GM18502 (cell line): Measurements from ENCODE around the gene DLK1.

Source experiments
- ATAC-seq: cut with Tn5 transposase; IDR thresholded peaks from one replicate; pipeline ENCODE4 v1.9.1; 2021; ENCODE audit warnings: mild to moderate bottlenecking; ENCODE audit not compliant: unreplicated experiment, poor library complexity

Gene DLK1

GRCh38 chr14:100711493-100711892 is 15.2 kb upstream of the DLK1 start:
- no peak for ATAC-seq

DNA sequence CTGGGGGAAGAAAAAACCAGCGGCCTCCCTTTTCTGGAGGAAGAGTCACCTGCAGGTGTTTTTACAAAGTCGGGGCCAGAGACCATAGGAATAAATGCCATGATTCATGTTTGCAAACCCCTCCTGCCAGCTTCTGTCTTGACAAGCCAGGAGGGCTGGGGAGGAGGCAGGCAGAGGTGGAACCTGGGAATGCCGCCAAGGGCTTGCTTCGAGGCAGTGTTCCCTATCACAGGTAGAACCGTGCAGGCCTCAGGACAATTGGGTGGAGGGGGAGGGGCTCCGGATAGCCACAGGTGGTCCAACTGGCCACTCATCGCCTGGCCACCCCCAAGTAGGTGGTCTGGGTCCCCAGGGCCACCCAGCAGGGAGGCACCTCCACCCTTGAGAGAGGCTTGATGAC is 14.2 kb upstream of the DLK1 start:
- no peak for ATAC-seq

GRCh38 chr14:100713705-100714104 is 13.0 kb upstream of the DLK1 start:
- no peak for ATAC-seq

GRCh38 chr14:100714258-100714892 is 12.3 kb upstream of the DLK1 start:
- ATAC-seq = no peak

- no peak for ATAC-seq
These were observed 11.4 kb upstream of the DLK1 start for GRCh38 chr14:100715332-100715731.

DNA sequence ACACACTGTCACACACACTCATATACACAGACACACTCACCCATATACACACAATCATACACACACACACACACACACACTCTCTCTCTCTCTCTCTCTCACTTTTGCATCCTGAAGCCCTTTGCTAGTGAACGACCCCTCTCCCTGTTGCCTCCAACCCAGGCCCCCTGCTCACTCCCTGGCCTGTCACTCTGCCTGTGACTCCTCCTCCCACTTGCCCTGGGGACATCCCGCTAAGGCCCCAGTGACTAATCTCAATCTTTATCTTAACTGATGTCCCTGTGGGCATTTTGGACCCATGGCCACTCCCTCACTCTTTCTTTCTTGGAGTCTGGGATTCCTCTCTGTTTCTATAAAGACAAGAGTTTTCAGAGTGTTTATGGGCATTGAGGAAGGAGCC is 10.9 kb upstream of the DLK1 start:
- no peak for ATAC-seq

- ATAC-seq = no peak
These were observed 9.3 kb upstream of the DLK1 start for GRCh38 chr14:100717386-100717785.

DNA sequence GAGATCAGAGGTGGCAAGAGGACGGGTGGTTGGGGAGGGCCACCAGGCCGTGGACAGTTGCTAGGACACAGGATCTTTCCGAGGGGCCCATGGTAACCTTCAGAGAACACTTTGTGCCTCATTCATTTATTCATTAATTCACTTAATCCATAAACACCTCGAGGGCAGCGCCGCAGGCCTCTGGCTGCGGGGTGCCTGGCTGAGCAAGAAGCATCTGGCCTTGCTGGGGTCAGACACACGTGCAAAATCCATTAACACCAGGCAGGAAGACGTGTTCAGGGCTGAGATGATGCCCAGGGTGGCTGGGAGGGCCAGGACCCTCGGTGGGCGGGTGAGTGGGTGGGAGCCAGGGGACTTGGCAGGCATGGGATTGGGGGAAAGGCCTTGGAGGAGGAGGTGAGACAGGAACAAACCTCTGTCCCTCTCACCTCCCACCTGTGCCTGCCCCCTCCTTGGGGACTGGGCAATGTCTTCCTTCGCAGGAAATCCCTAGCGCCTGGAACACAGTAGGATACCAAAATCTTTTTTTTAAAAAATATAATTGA is 6.6 kb upstream of the DLK1 start:
- ATAC-seq = no peak

- no peak for ATAC-seq
These were observed 5.1 kb upstream of the DLK1 start for GRCh38 chr14:100721568-100721967.

DNA sequence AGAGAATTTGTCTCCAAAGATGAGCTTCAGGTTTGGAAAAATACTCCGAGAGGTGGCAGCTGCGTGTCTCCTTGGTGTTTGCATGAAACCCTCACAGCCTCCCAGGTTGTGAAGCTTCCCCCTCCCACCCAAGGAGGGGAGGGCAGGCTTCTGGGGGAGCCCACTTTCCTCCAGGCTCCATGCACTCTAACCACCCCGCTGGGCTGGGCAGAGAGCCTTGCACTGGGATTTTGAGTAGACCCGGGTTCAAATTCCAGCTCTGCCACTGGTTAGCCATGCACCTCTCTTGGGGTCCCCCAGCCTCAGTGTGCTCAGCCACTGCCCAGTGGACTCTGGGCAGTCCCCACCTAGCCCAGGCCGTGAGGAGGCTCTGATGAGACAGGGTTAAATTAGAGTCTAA is 4.3 kb upstream of the DLK1 start:
- no peak for ATAC-seq

GRCh38 chr14:100723135-100723829 is 3.4 kb upstream of the DLK1 start:
- no peak for ATAC-seq

GRCh38 chr14:100723830-100724437 is 2.8 kb upstream of the DLK1 start:
- ATAC-seq = no peak

DNA sequence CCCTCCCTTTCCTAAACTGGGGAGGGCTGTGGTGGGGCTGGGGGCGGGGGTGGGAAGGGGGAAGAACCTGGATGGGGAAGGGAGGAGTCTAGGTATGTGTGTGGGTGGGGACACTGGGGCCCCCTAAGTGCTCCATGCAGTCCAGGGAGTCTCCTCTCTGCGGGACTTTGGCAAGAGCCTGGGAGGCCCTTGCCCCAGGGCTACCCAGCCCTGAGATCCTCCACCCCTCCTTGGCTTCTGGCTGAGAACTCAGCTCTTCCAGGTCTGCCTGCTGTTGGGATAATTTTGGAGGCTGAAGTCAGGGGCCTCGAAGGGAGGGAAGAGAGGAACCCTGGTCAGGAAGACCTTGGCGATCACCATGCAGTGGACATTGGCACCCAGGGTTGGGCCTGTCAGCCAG is 2.2 kb upstream of the DLK1 start:
- no peak for ATAC-seq

DNA sequence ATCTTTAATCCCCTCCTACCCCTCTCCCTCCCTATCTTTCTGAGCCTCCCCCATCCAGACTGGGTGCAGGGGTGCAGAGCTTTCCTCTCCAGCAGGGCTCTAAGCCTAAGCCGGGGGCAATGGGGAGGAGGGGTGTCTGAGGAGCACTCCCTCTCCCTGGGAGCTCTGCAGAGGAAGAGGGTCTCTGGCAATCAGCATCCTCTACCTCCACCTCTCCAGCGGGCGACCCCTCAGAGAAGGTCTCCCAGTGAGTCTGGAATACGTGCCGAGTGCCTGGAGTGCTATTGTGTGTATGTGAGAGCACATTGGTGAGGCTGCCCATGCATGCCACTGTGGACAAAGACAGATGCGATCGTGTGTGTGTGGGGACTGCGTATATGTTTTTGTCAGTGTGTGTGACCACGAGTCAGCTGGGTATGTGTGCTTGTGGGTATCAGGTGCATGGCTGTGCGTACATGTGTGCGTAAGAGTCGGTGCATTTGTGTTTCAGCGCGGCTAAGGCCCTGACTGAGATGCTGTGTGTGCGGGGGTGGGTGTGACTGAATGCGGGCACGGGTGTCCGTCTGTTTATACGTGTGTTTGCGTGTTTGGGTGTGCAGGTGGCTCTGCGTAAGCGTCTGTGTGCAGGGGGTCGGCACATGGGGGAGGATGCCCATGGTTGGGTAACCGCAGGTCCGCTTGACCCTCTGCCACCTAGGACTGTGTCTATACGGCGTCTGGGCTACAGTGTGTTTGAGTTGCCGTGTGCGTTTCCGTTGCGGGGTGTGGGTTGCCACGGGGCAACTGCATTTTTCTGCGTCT is 905 bp upstream of the DLK1 start:
- no peak for ATAC-seq

DNA sequence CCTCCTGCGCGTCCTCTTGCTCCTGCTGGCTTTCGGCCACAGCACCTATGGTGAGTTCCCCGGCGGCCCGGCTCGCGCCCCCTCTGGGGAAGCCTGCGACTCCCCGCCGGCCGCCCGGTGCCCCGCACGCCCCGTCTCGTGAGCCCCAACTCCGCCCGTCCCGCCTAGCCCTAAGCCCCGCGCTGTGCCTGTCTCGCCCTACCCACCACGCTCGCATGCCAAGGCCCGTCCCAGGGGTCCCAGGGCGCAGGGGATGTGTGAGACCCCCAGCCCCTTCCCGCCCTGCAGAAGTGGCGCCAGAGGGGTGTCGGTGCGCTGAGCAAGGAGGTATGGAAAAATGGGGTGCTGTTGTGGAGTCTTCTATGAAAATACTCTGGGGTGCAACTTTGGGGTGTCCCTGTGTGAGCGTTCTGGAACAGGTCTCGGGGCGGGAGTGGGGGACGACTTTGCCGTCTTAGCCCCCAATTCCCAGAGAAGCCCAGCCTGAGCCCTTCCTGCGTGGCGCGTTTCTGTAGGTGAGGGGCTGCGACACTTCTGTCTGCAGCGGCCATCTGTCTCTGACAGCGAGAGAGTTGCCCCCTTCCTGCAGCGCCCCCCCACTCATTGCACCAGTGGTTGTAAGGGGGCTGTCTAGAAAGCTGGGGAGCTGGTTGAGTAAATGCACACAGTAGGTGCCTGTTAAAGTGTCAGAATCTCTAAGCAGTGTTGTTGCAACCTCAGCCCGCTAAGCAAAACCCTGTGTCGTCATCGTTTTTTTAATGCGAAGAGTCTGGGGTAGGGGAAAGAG is 587 bp downstream of the DLK1 start:
- no peak for ATAC-seq

GRCh38 chr14:100727873-100728240 is 1.2 kb downstream of the DLK1 start:
- ATAC-seq = no peak

- no peak for ATAC-seq
These were observed 2.3 kb downstream of the DLK1 start for GRCh38 chr14:100728962-100729361.

GRCh38 chr14:100729982-100730381 is 3.3 kb downstream of the DLK1 start:
- ATAC-seq = no peak

GRCh38 chr14:100730581-100730980 is 3.9 kb downstream of the DLK1 start:
- ATAC-seq = no peak

DNA sequence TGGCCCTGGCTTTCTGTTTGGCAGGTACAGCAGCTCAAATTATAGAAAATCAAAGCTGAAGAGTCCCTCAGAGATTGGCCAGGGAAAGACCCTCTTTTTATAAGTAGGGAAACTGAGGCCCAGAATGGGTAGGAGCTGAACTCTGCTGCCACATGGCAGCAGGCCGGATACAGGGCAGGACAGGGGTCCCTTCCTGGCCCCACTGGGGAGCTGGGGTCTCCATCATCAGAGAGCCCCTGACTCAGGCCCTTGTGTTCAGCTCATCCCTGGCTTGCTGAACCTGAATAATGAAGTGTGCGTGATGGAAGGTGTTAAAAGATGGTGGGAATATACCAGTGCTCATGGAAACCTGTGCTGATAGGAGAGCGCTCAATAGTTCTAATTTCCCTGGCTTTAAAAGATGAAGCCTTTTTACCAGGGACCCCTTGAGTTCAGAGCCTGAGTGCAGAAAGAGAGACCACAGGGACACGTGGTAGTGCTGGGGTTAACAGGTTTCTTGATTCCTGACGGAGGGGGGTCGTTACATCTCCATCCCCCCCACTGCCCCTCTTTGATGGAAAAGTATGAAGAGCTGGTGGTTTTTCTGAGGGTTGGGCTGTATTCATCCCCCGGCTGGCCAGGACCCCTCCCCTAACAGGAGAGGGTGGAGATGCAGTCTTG is 4.4 kb downstream of the DLK1 start:
- ATAC-seq = no peak
